IMR-90 (cell line): ENCODE measurements around the gene PCDHB11.
"Not testable (repeated sequence)": the region's sequence is repeated elsewhere in the genome, so short reads cannot be mapped to it uniquely, and the experiment has no call there.

Experiments
- CEBPB ChIP-seq: IDR thresholded peaks from 2 replicates; pipeline ENCODE4 v1.6.1; 2012; ENCODE audit warnings: low read depth, low read length, improper control_type of control experiment
- CTCF ChIP-seq: conservative IDR thresholded peaks from 2 replicates; pipeline ENCODE4 v1.5.1; 2012; ENCODE audit warnings: mild to moderate bottlenecking, low read depth, low read length, improper control_type of control experiment
- POLR2A ChIP-seq: IDR thresholded peaks from 2 replicates; pipeline ENCODE4 v1.6.1; 2012; ENCODE audit warnings: mild to moderate bottlenecking, low read depth, low read length
- RAD21 ChIP-seq: IDR thresholded peaks from 2 replicates; pipeline ENCODE4 v1.6.1; 2012; ENCODE audit warnings: low read length, improper control_type of control experiment
- RCOR1 ChIP-seq: IDR thresholded peaks from 2 replicates; pipeline ENCODE4 v1.6.1; 2012; ENCODE audit warnings: mild to moderate bottlenecking, low read length, improper control_type of control experiment; ENCODE audit not compliant: insufficient replicate concordance
- SMC3 ChIP-seq: fragments of 150-350 bp; IDR thresholded peaks from 2 replicates; pipeline ENCODE4 v1.6.1; 2016; ENCODE audit warnings: low read depth, mild to moderate bottlenecking, antibody characterized with exemption, low read length, moderate library complexity
- USF2 ChIP-seq: fragments of 150-350 bp; IDR thresholded peaks from 2 replicates; pipeline ENCODE4 v1.6.1; 2017; ENCODE audit warnings: mild to moderate bottlenecking, antibody characterized with exemption, low read length, low read depth

- TF ChIP-seq CTCF, result peak; percentile 20; the same call in 1 of the 2 replicates
- TF ChIP-seq CEBPB, RCOR1, POLR2A, RAD21, USF2, SMC3: not testable (repeated sequence)
Observed at GRCh38 chr5:141213656-141214339, 14.4 kb downstream of the PCDHB11 start, which contains the start of gene PCDHB13.
